NCI-H2107 treated with DMSO at 0.1 percent for 48 hours (cell line): ENCODE data around the gene ADCY9.
"Not testable (repeated sequence)": the region's sequence is repeated elsewhere in the genome, so short reads cannot be mapped to it uniquely, and the experiment has no call there.

ENCODE experiments used
- DNase-seq: peaks from one replicate; lab custom pipeline; 2025; ENCODE audit not compliant: unreplicated experiment; lab: John Stamatoyannopoulos, UW

ADCY9 gene

GRCh38 chr16:4071686-4072561 lies 44.3 kb downstream of the ADCY9 start:
- no peak for DNase-seq

DNA sequence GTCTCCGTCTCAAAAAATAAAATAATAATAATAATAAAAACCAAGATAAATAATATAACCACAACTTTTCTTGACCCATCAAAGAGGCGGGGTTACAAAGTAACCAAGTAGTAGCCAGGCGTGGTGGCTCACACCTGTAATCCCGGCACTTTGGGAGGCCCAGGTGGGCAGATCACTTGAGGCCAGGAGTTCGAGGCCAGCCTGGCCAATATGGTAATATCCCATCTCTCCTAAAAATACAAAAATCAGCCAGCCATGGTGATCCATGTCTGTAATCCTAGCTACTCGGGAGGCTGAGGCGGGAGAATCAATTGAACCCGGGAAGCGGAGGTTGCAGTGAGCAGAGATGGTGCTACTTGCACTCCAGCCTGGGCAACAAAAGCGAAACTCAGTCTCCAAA lies 45.3 kb downstream of the ADCY9 start:
- DNase-seq: no peak

GRCh38 chr16:4067262-4068001 lies 48.8 kb downstream of the ADCY9 start:
- no peak for DNase-seq

DNA sequence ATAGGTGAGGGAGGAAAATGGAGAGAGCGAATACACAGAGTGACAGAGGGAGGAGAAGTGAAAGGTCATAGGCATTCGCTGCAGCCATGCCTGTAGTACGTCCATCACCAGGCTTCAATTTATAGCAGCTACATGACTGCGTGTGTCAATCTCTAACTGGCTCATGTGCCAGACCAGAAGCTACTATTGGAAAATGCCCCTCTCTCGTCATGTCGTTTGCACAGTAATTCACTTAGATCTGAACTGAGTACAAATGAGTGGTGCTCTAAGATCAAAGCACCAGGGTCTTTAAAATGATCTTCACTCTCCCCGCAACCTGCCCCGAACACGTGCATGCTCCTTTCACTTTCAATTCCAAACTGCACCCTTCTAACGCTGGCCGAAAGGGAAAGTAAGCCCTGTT lies 51.3 kb downstream of the ADCY9 start:
- no peak for DNase-seq

DNA sequence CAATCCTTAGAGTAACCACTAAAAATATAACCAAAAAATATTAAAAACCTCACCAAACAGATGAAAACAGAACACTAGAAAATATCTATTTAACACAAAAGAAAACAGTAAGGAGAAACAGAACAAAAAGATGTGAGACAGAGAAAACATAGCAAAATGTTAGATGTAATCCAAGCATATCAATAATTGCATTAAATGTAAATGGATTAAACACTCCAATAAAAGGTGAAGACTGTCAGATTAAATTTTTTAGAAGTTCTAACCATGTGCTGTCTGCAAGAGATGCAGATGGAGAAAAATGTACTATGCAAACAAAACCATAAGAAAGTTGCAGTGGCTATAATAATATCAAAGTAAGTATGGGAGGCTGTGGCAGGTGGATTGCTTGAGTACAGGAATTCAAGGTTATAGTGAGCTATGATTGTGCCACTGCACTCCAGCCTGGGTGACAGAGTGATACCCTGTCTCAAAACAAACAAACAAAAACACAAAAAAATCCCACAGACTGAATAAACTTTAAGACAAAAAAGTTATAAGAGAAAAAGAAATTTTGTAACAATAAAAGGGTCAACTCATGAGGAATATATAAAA lies 53.9 kb downstream of the ADCY9 start:
- no peak for DNase-seq

- no peak for DNase-seq
Measured at GRCh38 chr16:4060823-4061222, 55.4 kb downstream of the ADCY9 start.

DNA sequence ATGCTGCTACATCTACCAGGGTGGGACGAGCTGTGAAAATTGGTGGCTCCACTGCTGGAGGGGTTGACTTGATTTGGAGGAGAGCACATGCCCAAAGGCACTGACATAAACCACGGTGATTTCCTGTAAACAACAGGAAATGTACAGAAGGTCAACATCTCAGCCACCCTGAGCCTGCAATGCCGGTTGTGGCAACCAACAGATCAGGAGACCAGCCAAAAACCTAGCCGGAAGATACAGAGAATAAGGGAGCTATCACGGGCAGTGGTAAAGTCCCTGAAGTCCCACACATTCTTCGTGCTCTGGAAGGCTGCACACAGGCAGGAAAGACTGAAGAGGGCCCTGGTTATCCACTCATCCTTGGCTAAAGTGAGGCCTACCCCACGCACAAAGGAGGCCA lies 56.2 kb downstream of the ADCY9 start:
- no peak for DNase-seq

GRCh38 chr16:4058386-4058785 lies 57.9 kb downstream of the ADCY9 start:
- DNase-seq: peak; percentile 68

DNA sequence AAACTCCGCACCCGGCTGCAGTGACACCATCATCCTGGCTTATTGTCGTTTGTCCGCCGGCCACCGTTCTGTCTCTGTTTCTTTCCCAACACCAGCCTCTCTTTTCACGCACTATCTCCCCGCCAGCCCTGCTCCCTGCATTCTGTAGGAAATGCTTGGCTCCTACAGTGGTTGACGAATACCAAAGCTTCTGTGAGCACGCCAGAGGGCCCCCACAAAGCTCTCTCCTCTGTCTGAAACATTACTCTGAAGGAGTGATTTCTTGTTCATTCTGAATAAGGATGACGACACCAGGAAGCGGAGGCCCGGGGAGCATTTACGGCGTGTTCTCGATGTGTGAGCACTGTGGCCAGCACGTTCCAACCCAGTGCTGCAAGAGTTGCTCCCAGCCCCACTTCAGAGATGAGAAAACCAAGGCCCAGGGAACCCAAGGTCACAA lies 58.8 kb downstream of the ADCY9 start:
- DNase-seq: no peak

DNA sequence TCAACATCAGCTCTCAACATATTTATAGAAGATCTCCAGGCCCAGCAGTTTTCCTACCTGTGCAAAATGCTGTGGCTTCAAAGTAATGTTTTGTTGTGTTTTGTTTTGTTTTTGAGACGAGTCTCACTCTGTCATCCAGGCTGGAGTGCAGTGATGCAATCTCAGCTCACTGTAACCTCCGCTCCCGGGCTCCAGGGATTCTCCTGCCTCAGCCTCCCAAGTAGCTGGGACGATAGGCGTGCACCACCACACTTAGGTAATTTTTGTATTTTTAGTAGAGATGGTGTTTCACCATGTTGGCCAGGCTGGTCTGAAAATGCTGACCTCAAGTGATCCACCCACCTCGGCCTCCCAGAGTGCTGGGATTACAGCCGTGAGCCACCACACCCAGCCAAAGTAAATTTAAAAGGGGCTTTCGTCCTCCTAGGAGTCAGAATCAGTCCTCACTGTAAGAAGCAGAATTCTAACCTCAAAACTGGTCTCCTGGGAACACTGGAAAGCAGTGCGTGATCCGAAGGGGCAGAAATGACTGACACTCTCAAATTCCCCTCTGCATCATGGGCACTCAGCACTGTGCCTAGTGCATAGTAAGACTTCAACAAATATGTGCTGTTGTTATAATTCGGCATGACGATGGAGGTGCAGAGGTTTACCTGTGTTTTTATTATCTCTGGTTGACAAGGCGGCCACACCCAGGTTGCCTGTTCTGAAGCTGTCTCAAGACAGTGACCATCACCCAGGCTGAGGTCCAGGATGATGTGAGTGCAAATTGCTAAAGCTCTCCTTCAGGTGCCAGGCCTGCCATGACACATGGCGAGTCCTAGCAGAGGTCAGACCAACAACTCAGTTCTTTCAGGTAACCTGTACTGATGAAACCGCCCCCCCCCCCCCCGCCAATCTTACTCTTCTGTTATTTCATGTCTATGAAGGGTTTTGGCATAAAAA lies 59.8 kb downstream of the ADCY9 start:
- DNase-seq: no peak

GRCh38 chr16:4055748-4056147 lies 60.5 kb downstream of the ADCY9 start:
- no peak for DNase-seq

- peak; percentile 95 for DNase-seq
Measured at GRCh38 chr16:4053301-4053845, 62.9 kb downstream of the ADCY9 start.

DNA sequence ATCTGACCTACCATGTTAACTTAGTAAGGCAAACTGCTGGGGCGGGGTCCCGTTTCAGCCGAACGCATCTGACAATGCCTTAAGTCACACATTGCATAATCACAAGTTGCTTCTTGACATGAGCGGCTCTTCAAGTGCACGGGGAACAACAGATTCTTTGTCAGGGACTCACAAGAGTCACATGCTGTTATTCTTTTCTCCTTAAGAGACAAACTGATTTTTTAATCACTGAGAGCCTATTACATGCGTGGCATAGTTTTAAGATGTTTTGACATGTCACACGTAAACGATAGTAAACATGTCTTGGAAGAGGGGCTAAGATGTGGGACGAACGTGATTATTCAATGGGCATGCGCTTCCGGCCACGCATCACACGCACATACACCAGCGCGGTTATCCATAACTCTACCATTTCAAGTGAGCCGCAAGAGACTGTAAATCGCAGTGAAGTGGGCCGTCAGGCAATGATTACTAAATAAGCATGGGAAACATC lies 63.4 kb downstream of the ADCY9 start:
- DNase-seq: peak; percentile 89

- no peak for DNase-seq
Measured at GRCh38 chr16:4052096-4052495, 64.1 kb downstream of the ADCY9 start.

- no peak for DNase-seq
Measured at GRCh38 chr16:4051591-4051990, 64.7 kb downstream of the ADCY9 start.

DNA sequence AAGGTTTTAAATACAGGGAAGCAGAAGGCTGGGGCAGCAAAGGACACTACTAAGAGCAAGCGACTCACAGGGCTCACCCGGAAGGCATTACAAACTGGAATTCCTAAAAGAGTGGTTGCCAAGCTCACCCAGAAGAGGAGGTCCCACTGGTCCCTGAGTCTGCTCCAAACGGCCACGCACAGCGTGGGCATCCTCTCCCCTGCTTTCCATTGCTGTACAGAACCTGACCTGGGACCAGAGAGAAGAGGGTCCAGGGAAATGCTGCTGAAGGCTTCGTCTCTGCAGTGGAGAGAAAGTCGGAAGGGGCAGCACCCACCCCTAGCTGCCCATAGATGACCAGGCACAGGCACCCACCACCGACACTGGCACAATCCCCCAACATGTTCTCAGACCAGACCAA lies 67.2 kb downstream of the ADCY9 start:
- no peak for DNase-seq

GRCh38 chr16:4048481-4048880 lies 67.8 kb downstream of the ADCY9 start:
- DNase-seq: peak; percentile 72

- DNase-seq: no peak
Measured at GRCh38 chr16:4046221-4046620, 70.0 kb downstream of the ADCY9 start.

DNA sequence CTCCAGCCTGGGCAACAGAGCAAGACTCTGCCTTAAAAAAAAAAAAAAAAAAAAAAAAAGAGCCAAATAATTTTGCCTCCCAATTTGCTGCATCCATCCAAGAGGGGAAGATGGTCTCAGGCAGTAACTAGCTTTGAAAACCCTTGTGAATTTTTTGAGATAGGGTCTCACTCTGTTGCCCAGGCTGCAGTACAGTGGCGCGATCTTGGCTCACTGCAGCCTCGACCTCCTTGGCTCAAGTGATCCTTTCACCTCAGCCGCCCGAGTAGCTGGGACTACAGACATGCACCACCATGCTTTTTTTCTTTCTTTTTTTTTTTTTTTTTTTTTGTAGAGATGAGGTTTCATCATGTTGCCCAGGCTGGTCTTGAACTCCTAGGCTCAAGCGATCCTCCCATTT lies 70.7 kb downstream of the ADCY9 start:
- not testable (repeated sequence) for DNase-seq

GRCh38 chr16:4042581-4042980 lies 73.7 kb downstream of the ADCY9 start:
- DNase-seq: no peak
